ENCODE measurements around the gene IQCF2.

- TF ChIP-seq, protein P1, sequence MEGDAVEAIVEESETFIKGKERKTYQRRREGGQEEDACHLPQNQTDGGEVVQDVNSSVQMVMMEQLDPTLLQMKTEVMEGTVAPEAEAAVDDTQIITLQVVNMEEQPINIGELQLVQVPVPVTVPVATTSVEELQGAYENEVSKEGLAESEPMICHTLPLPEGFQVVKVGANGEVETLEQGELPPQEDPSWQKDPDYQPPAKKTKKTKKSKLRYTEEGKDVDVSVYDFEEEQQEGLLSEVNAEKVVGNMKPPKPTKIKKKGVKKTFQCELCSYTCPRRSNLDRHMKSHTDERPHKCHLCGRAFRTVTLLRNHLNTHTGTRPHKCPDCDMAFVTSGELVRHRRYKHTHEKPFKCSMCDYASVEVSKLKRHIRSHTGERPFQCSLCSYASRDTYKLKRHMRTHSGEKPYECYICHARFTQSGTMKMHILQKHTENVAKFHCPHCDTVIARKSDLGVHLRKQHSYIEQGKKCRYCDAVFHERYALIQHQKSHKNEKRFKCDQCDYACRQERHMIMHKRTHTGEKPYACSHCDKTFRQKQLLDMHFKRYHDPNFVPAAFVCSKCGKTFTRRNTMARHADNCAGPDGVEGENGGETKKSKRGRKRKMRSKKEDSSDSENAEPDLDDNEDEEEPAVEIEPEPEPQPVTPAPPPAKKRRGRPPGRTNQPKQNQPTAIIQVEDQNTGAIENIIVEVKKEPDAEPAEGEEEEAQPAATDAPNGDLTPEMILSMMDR (IDR thresholded peaks at IDR 0.05), result no peak
- TF ChIP-seq POLR2AphosphoS5 (IDR thresholded peaks at IDR 0.05), result no peak
- no peak for TF ChIP-seq POLR2A (IDR thresholded peaks at IDR 0.05)
- TF ChIP-seq EP300 (IDR thresholded peaks at IDR 0.05), result no peak
Measured at GRCh38 chr3:51817375-51817774, 44.0 kb upstream of the IQCF2 start.
